HG03135 (cell line): Measurements from ENCODE around the gene PCDH8.

ENCODE experiments used
- ATAC-seq: cut with Tn5 transposase; IDR thresholded peaks from one replicate; pipeline ENCODE4 v1.9.1; 2021; ENCODE audit warnings: mild to moderate bottlenecking, moderate library complexity; ENCODE audit not compliant: unreplicated experiment

The PCDH8 gene, protein sequence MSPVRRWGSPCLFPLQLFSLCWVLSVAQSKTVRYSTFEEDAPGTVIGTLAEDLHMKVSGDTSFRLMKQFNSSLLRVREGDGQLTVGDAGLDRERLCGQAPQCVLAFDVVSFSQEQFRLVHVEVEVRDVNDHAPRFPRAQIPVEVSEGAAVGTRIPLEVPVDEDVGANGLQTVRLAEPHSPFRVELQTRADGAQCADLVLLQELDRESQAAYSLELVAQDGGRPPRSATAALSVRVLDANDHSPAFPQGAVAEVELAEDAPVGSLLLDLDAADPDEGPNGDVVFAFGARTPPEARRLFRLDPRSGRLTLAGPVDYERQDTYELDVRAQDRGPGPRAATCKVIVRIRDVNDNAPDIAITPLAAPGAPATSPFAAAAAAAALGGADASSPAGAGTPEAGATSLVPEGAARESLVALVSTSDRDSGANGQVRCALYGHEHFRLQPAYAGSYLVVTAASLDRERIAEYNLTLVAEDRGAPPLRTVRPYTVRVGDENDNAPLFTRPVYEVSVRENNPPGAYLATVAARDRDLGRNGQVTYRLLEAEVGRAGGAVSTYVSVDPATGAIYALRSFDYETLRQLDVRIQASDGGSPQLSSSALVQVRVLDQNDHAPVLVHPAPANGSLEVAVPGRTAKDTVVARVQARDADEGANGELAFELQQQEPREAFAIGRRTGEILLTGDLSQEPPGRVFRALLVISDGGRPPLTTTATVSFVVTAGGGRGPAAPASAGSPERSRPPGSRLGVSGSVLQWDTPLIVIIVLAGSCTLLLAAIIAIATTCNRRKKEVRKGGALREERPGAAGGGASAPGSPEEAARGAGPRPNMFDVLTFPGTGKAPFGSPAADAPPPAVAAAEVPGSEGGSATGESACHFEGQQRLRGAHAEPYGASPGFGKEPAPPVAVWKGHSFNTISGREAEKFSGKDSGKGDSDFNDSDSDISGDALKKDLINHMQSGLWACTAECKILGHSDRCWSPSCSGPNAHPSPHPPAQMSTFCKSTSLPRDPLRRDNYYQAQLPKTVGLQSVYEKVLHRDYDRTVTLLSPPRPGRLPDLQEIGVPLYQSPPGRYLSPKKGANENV

DNA sequence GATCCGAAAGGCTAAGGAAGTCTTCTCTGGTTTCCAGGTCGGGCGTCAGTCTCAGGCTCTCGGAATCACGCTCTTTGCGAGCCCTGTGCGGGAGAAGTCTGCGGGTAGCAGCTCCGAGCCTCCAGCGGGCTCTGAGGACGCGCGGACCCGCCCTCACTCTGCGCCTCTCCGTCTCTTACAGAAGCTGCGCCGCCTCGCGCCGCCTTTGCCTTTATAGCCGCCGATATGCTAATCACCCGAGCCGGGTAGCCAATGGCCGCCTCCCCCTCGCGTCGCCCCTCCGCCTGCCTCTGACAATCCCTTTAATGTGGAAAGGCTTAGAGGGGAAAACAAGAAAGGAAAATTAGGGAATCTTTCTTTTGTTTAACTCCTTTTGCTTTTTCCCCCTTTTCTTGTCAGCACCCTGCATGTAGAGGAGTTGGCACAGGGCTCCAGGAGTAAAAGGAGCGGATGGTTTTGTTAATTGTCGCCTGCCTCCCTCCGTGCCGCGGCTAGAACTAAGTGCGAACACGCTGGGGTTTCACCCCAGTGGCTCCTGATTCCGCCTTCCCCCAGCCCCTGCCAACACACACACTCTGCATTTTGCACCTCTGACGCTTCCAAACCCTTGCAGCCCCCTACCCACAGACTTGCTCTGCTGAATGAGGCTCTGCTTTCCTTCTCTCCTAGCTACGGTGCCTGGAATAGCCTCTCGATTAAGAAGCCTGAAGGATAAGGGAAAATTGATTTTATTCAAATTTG, at the start of gene PCDH8:
TSS of gene PCDH8 (minus strand) at position 186 of the 741 bp plus-strand sequence. CDS start 204 bp downstream, outside the sequence.
- ATAC-seq = no peak

DNA sequence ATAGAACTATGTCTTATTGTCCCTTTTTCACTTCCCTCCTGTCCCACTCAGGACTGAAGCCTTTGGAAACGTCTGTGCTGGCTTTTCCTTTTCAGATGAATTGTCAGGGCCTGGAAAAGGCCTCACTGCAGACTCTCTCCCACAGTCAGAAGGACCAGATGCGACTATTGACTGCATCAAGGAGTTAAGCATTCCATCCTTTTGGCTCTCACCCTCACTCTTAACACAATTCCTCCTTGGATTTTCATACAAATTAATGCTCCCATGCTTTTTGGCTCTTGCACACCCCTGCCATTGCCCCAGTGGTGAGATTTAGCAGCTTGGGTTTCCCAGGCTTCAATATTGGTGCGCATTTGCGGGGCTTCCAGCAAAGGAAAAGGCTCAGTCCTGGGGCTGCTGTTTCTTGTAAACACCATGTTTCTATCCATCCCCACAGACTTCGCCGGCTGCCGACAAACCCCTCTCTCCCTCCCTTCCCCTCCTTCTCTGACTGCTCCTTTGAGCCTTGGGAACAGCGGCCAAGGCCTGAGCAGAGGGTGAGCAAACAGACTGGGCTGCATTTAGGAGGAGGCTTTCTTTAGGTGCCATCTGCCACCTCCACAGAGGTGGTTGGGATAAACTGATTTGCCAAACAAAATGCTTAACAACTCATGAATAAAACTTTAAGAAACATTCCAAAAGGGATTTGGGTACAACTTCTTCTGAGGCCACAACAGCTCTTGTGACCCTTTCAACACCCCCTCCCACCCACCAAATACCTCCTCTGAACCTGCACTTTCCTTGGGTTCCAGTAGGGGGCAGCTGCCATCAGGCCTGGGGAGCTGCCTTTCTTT, 48.6 kb upstream of the PCDH8 start:
- ATAC-seq = no peak

DNA sequence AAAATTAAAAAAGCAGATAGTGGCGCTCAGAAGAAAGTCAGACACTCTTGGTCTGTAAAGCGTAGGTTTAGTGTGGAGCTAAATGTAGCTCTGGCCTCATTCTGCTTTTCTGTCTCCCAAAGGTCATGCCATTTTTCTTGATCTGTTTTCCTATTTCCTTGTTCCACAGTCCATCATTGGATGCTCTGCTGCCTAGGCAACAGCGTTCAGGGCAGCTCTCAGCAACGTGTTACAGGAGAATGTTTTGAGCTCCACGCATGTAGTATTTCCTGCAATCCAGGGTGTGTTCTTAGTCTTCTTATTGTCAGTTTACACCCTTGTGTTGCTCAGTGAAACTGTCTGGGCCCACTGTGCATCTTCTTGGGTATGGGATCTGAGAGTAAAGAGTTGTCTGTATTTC, 46.0 kb upstream of the PCDH8 start:
- ATAC-seq = no peak

- ATAC-seq = no peak
These were observed 44.5 kb upstream of the PCDH8 start for GRCh38 chr13:52892925-52893324.

- ATAC-seq = no peak
These were observed 43.3 kb upstream of the PCDH8 start for GRCh38 chr13:52891706-52892105.

GRCh38 chr13:52887165-52887564, 38.7 kb upstream of the PCDH8 start:
- ATAC-seq = no peak

GRCh38 chr13:52885141-52885540, 36.7 kb upstream of the PCDH8 start:
- ATAC-seq = no peak

DNA sequence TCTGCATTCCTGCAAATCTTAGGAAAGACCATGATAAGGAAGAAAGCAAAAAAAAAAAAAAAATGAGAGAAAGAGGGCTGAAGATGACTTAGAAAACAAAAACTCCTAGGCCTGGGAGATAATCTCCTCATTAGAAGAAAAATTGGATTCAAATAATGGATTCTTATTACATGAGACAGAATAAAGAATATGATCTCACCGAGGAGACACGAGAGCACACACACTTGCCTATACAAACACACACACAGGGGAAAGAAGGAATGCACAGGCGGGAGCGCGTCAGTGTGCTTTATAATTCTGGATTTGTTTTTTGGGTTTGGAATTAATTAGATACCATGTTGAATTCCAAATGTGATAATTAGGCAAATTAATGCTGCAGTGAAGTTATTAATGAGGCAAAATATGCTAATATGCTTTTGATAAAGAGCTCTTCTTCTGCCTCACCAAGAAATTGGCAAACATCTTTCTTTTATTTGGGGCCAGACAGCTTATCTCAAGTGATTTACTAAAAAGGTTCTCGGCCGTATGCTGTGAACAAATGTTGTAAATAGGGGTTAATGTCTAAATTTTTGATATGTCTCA, 36.1 kb upstream of the PCDH8 start:
- no peak for ATAC-seq

DNA sequence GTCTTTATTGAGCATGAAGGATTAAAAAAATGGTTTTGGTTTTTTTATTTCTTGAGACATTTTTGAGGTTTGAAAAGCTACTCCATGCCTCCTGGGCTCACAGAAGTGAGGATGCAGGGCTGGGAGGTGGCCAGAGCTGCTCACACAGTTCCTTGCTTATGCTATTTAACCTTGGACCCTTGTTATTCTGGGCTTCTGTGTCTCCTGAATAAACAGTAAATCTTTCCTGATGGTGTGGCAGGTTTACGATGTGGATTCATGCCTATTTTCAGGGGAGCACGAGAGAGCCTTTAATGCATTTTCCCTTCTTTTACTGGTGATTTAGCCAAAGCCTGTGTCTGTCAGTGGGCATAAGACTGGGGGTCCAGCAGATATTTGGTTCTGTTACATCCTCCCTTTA, 34.3 kb upstream of the PCDH8 start:
- ATAC-seq = no peak

DNA sequence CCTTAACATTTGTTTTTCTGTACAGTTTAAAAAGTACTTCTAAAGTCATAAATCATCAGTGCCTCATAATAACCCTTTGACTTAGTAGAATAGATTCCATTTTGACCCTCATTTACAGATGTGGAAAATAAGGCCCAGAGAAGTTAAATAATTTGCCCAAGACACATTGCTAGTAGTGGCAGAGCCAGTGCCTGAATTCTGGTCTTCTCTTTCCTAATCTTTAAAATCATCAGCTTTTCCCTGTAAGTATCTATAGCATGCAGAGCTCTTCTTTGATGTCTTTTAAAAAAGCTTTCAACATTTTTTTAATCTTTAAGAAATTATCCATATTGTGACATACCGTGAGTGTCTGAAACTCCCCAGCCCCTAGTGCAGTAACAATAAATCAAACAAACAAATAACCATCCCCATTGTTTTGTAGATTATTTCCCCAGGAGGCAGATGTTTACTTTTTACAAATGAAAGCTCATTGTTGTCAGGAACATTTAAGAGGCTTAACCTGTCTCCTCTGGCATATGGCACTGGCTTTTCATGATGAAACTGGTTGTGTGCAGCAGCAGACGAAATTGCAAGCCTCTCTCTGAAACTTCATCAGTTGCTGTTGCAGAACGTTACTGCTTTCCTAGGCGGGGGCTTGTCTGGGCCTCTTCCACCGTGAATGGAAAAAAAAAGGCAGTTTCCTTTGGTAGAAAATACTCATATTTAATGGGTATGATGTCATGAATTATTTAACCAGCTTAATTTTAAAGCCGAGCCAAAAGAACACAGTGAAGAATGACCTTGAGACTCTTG, 31.7 kb upstream of the PCDH8 start:
- no peak for ATAC-seq

DNA sequence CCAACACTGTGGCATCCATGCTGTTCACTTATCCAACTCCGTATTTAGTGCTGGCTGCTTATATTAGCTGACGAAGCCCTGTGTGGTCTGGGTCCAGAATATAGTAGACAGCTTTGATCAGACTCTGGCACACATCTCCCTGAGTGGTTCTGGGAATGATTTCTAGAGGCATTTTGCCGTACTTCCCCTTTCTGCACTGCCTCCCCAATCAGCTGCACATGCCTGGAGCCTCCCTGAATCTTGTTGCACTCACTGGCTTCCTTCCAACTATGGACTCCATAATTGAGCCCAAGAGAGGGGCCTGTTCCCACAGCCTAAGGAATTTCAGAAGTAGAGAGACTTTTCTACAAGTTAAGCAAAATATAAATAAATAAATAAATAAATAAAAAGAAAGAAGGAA, 30.4 kb upstream of the PCDH8 start:
- ATAC-seq = no peak

DNA sequence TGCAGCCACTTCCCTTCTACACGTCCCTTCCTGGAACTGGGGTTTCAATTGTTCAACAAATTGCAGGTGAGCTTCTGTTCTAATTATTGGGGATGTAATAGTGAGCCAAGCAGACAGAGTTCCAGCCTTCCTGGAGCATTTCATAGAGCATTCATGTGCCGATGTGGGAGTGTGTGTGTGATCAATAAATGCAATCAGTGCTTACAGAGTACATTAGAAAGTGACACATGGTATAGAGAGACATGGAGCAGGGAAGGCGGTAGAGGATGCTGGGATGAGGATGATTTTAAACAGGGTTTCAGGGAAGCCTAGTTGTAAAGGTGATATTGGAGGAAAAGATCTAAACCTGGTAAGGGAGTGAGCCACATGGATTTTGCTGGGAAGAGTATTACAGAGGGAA, 21.7 kb upstream of the PCDH8 start:
- no peak for ATAC-seq

- no peak for ATAC-seq
These were observed 21.2 kb upstream of the PCDH8 start for GRCh38 chr13:52869621-52870020.

GRCh38 chr13:52869050-52869449, 20.6 kb upstream of the PCDH8 start:
- ATAC-seq = no peak

- no peak for ATAC-seq
These were observed 19.8 kb upstream of the PCDH8 start for GRCh38 chr13:52868190-52868589.

DNA sequence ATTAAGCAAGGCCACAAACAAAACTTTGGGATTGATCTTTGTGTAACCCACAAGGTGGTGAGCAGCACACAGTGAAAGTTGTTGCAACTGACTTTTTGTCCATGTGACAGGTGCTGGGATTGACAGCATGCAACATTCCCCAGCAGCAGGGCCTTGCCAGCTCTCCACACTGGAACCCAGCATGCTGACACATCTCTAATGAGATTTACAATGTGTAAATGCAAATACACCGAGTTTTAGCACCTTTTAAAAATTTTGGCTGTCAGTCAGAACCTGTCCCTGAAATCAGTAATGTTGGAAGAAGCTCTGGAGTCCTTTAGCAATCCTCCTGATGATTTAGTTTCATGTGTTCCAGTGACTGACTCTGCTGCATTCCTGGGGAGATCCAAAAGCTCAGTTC, 16.5 kb upstream of the PCDH8 start:
- ATAC-seq = no peak

DNA sequence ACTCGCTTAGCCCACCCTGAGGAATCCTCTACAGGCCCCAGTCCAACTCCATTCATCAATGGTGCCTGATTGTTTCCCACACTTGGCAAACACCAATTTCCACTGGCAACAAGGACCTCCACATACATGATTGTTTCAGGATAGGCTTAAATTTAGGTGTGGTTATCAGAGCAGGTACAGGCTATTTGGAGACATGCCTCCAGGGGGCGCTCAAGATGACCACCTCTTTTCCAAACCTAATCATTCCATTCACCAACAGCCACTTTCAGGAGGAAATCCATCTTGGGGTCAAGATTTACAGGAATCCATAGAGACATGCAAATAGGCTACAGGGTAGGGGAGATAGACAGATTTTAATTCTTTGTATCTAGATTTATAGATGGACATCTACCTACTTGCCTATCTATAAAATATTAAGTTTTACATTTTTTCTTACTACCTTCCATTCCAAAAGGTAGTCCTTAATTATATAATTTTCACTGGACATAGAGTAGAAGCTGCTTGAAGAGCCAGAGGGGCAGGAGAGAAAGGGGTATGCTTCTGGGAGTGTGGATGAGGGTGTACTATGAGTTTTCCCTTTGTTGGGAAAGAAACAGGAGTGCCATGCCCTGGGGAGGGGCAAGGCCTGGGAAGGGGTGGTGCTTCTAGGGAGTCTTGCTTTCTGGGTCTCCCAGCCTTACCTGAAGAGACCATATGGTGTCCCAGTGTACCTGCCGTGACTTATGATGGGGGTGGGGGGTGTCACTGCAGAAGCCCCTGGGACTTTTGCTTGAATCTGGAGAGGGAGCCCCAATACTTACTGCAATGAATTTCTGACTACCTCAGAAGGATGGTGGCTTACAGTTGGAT, 14.1 kb upstream of the PCDH8 start:
- ATAC-seq = no peak

- no peak for ATAC-seq
These were observed 4.0 kb upstream of the PCDH8 start for GRCh38 chr13:52852444-52852843.
